GM21717 (cell line): Measurements from ENCODE around the gene TSPAN33.

Experiments
- ATAC-seq: cut with Tn5 transposase; IDR thresholded peaks from one replicate; pipeline ENCODE4 v1.9.1; 2021; ENCODE audit warnings: mild to moderate bottlenecking, moderate library complexity; ENCODE audit not compliant: unreplicated experiment

Gene TSPAN33

GRCh38 chr7:129134356-129134987, 10.0 kb upstream of the TSPAN33 start:
- ATAC-seq = no peak

- ATAC-seq = no peak
Measured at GRCh38 chr7:129136887-129137642, 7.4 kb upstream of the TSPAN33 start.

- no peak for ATAC-seq
Measured at GRCh38 chr7:129143724-129144094, 798 bp upstream of the TSPAN33 start.

GRCh38 chr7:129144834-129145668, 544 bp downstream of the TSPAN33 start:
- peak; percentile 9 for ATAC-seq

GRCh38 chr7:129146237-129146979, 1.9 kb downstream of the TSPAN33 start:
- peak; percentile 65 for ATAC-seq

- ATAC-seq = no peak
Measured at GRCh38 chr7:129147731-129148130, 3.2 kb downstream of the TSPAN33 start.

- ATAC-seq = no peak
Measured at GRCh38 chr7:129149511-129149910, 5.0 kb downstream of the TSPAN33 start.

GRCh38 chr7:129150199-129150996, 5.9 kb downstream of the TSPAN33 start:
- ATAC-seq = no peak

GRCh38 chr7:129157651-129158050, 13.1 kb downstream of the TSPAN33 start:
- ATAC-seq = no peak

GRCh38 chr7:129159539-129159938, 15.0 kb downstream of the TSPAN33 start:
- no peak for ATAC-seq

GRCh38 chr7:129160161-129160905, 15.8 kb downstream of the TSPAN33 start:
- ATAC-seq = no peak

- no peak for ATAC-seq
Measured at GRCh38 chr7:129161524-129162225, 17.2 kb downstream of the TSPAN33 start.

GRCh38 chr7:129162732-129163131, 18.2 kb downstream of the TSPAN33 start:
- ATAC-seq = no peak

GRCh38 chr7:129163875-129164544, 19.5 kb downstream of the TSPAN33 start:
- no peak for ATAC-seq

GRCh38 chr7:129166745-129167144, 22.2 kb downstream of the TSPAN33 start:
- peak; percentile 45 for ATAC-seq

GRCh38 chr7:129167817-129168216, 23.3 kb downstream of the TSPAN33 start:
- no peak for ATAC-seq

GRCh38 chr7:129168231-129169021, 23.9 kb downstream of the TSPAN33 start:
- no peak for ATAC-seq
